NCI-H1105 (cell line): ENCODE results near the gene SKA1.
"Not testable (repeated sequence)": the region's sequence is repeated elsewhere in the genome, so short reads cannot be mapped to it uniquely, and the experiment has no call there.

Experiments
- DNase-seq: peaks from one replicate; lab custom pipeline; 2025; lab: John Stamatoyannopoulos, UW

The SKA1 gene

GRCh38 chr18:50429207-50429948 lies 54.5 kb downstream of the SKA1 start:
- peak; percentile 35 for DNase-seq

GRCh38 chr18:50432915-50433314 lies 58.1 kb downstream of the SKA1 start:
- DNase-seq = no peak

GRCh38 chr18:50436742-50437141 lies 61.9 kb downstream of the SKA1 start:
- DNase-seq = not testable (repeated sequence)

GRCh38 chr18:50439460-50440015 lies 64.7 kb downstream of the SKA1 start:
- DNase-seq = no peak

GRCh38 chr18:50441016-50441415 lies 66.2 kb downstream of the SKA1 start:
- no peak for DNase-seq

- no peak for DNase-seq
Observed at GRCh38 chr18:50441501-50441900, 66.7 kb downstream of the SKA1 start.
